H1 (cell line): ENCODE results near the gene ITPKB. TPM values are rescaled to one million over a fixed set of nuclear protein-coding genes. Genes with fewer than 3 reads are reported as not detected.

Source experiments
- CBX8 ChIP-seq: fragments of 300-800, 300-1000 bp; sonication (generic); IDR thresholded peaks from 2 replicates; pipeline ENCODE4 v1.7.1; 2016; ENCODE audit warnings: low read depth, low read length, borderline replicate concordance
- CEBPB ChIP-seq: IDR thresholded peaks from 2 replicates; pipeline ENCODE4 v1.6.1; 2012; ENCODE audit warnings: low read depth, low read length
- CTBP2 ChIP-seq: IDR thresholded peaks from 2 replicates; pipeline ENCODE4 v1.7.0; 2011; ENCODE audit warnings: borderline replicate concordance, mild to moderate bottlenecking, moderate library complexity, mixed read lengths, low read length; ENCODE audit not compliant: insufficient read depth, insufficient read length
- E2F6 ChIP-seq: IDR thresholded peaks from 2 replicates; pipeline ENCODE4 v1.6.1; 2012; ENCODE audit warnings: inconsistent platforms
- GTF2F1 ChIP-seq: IDR thresholded peaks from 2 replicates; pipeline ENCODE4 v1.6.1; 2012; ENCODE audit warnings: low read depth, low read length, improper control_type of control experiment, borderline replicate concordance
- NRF1 ChIP-seq: IDR thresholded peaks from 2 replicates; pipeline ENCODE4 v1.6.1; 2011; ENCODE audit warnings: mild to moderate bottlenecking, low read depth, low read length, improper control_type of control experiment
- RXRA ChIP-seq: IDR thresholded peaks from 2 replicates; pipeline ENCODE4 v1.6.1; 2011; ENCODE audit warnings: low read depth, mild to moderate bottlenecking, low read length, moderate library complexity; ENCODE audit not compliant: insufficient read depth
- SAP30 ChIP-seq: fragments of 300-600 bp; sonication (generic); IDR thresholded peaks from 2 replicates; pipeline ENCODE4 v1.7.1; 2012; ENCODE audit warnings: low read length, moderate library complexity, mild to moderate bottlenecking, inconsistent platforms; ENCODE audit not compliant: insufficient read depth, insufficient replicate concordance
- SP2 ChIP-seq: IDR thresholded peaks from 2 replicates; pipeline ENCODE4 v1.6.1; 2012; ENCODE audit warnings: mild to moderate bottlenecking, low read length, inconsistent platforms
- SRF ChIP-seq: IDR thresholded peaks from 2 replicates; pipeline ENCODE4 v1.6.1; 2011; ENCODE audit warnings: mild to moderate bottlenecking, low read depth, low read length, moderate library complexity
- polyA plus RNA-seq, 7 experiments: library from polyadenylated mRNA; depleted of rRNA in 3 of 7; stranded (reverse) in 5 of 7; unstranded in 2 of 7; fragments of >200 nt in 5 of 7; fragments of 200-250 nt in 2 of 7; gene quantifications; 1 replicate in 5 of 7; 2 replicates in 1 of 7; 4 replicates in 1 of 7; pipeline versions ENCODE4 v1.2.1 to v1.2.3, GENCODE V29; 2011 to 2013; ENCODE audit warnings: missing spikeins in 2 of 7, mixed read lengths in 2 of 7
- total RNA-seq: library from RNA; stranded (reverse); fragmentation: NEBNext Ultra II Directional; extraction: Animal tissue kit (Norgen Biotek cat#: 25700); gene quantifications from 2 replicates; pipeline ENCODE4 v1.2.1, GENCODE V29; 2021

Gene ITPKB
- total and polyA plus RNA-seq, 2 of the 8 experiments (the other 6 are each of a cell fraction or from before 2014, with no cell fraction given): 1.7 to 4.8 TPM

- TF ChIP-seq E2F6 (no peak), SAP30 (no peak), CBX8 (no peak), NRF1 (no peak), RXRA (no peak), GTF2F1 (no peak), SP2 (no peak), CTBP2 (no peak), CEBPB (no peak), SRF (no peak)
These were observed 111.9 kb downstream of the ITPKB start (continued) for GRCh38 chr1:226627050-226627755.
